Measurements from ENCODE around the gene KSR2.

DNA sequence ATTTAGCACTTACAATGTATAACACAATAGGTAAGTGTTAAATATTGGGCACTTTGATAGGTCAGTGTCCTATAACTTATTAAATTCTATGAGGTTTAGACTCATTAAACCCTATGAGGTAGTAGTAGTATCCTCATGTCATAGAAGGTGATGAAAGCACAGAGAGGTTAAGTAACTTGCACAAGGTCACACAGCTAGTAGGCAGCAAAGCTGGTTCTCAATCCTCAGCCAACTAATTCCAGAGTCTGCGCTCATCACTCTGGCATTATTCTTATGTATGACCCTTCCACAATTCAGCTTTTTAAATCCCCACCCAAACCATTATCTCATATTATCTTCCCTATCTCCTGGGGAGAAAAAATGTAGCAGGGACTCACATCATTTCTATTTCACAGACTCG lies 141.1 kb downstream of the KSR2 start:
- TF ChIP-seq, protein P1, sequence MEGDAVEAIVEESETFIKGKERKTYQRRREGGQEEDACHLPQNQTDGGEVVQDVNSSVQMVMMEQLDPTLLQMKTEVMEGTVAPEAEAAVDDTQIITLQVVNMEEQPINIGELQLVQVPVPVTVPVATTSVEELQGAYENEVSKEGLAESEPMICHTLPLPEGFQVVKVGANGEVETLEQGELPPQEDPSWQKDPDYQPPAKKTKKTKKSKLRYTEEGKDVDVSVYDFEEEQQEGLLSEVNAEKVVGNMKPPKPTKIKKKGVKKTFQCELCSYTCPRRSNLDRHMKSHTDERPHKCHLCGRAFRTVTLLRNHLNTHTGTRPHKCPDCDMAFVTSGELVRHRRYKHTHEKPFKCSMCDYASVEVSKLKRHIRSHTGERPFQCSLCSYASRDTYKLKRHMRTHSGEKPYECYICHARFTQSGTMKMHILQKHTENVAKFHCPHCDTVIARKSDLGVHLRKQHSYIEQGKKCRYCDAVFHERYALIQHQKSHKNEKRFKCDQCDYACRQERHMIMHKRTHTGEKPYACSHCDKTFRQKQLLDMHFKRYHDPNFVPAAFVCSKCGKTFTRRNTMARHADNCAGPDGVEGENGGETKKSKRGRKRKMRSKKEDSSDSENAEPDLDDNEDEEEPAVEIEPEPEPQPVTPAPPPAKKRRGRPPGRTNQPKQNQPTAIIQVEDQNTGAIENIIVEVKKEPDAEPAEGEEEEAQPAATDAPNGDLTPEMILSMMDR (IDR thresholded peaks at IDR 0.05; ENCODE audit: extremely low read depth in 1 of 2, insufficient read depth in 1 of 2, low read depth in 1 of 2, low read length in 2 of 2): no peak
- TF ChIP-seq POLR2A (IDR thresholded peaks at IDR 0.05; ENCODE audit: low read depth, low read length): no peak

Data from endothelial cell of umbilical vein (primary cell).